Central memory CD8-positive, alpha-beta T cell (primary cell): ENCODE data around the gene LRP1B.
"Not testable (repeated sequence)": the region's sequence is repeated elsewhere in the genome, so short reads cannot be mapped to it uniquely, and the experiment has no call there.

Source experiments
- ATAC-seq: fragments of 150-1000 bp; cut with Tn5 transposase; replicated peaks from 2 replicates; pipeline ENCODE4 v1.10.0; 2022; ENCODE audit warnings: mild to moderate bottlenecking, moderate FRiP score, moderate number of reproducible peaks; ENCODE audit not compliant: poor library complexity, severe bottlenecking; ENCODE audit errors: extremely low read depth
- DNase-seq, 2 donors: peaks; one replicate each; pipeline ENCODE4 v3.0.0; 2021; ENCODE audit warnings: low spot score in 2 of 2
- H3K27ac Mint-ChIP-seq: one replicate; pipeline ENCODE4 v1.8.0; 2022; ENCODE audit warnings: low read depth, mild to moderate bottlenecking, moderate library complexity, mixed read lengths
- H3K27me3 Mint-ChIP-seq: one replicate; pipeline ENCODE4 v1.8.0; 2022; ENCODE audit warnings: mixed read lengths
- H3K36me3 Mint-ChIP-seq: one replicate; pipeline ENCODE4 v1.8.0; 2022; ENCODE audit warnings: mild to moderate bottlenecking, moderate library complexity, mixed read lengths; ENCODE audit not compliant: insufficient read depth
- H3K4me1 Mint-ChIP-seq: one replicate; pipeline ENCODE4 v1.8.0; 2022; ENCODE audit warnings: mixed read lengths
- H3K4me3 Mint-ChIP-seq: one replicate; pipeline ENCODE4 v1.8.0; 2022; ENCODE audit warnings: mild to moderate bottlenecking, moderate library complexity, mixed read lengths
- H3K9me3 Mint-ChIP-seq: one replicate; pipeline ENCODE4 v1.8.0; 2022; ENCODE audit warnings: mixed read lengths

Gene LRP1B

GRCh38 chr2:140589273-140589672 lies 1541.5 kb downstream of the LRP1B start:
- Mint-ChIP-seq H3K4me1 (no peaks in the 10 kb centered on the region), H3K9me3 (peaks cover 10% of the 10 kb centered on the region), H3K4me3 (no peak overlapping the region), H3K27me3 (no peaks in the 10 kb centered on the region), H3K27ac (no peak overlapping the region), H3K36me3 (no peaks in the 10 kb centered on the region)
- ATAC-seq (no peak), DNase-seq (no peak)

- H3K27me3 Mint-ChIP-seq: no peaks in the 10 kb centered on the region
- no peaks in the 10 kb centered on the region for H3K36me3 Mint-ChIP-seq
- DNase-seq (no peak), ATAC-seq (no peak)
- H3K4me3 Mint-ChIP-seq: no peak overlapping the region
- H3K4me1 Mint-ChIP-seq: no peaks in the 10 kb centered on the region
- peaks cover 15% of the 10 kb centered on the region for H3K9me3 Mint-ChIP-seq
- no peak overlapping the region for H3K27ac Mint-ChIP-seq
Observed at GRCh38 chr2:140586379-140586778, 1544.4 kb downstream of the LRP1B start.

- DNase-seq (no peak), ATAC-seq (no peak)
- Mint-ChIP-seq H3K27me3 (no peaks in the 10 kb centered on the region), H3K4me3 (no peak overlapping the region), H3K4me1 (no peaks in the 10 kb centered on the region), H3K27ac (no peak overlapping the region), H3K36me3 (no peaks in the 10 kb centered on the region), H3K9me3 (peaks cover 16% of the 10 kb centered on the region)
Observed at GRCh38 chr2:140585016-140585415, 1545.8 kb downstream of the LRP1B start.

- H3K27me3 Mint-ChIP-seq: no peaks in the 10 kb centered on the region
- peaks cover 16% of the 10 kb centered on the region for H3K9me3 Mint-ChIP-seq
- H3K36me3 Mint-ChIP-seq: no peaks in the 10 kb centered on the region
- H3K27ac Mint-ChIP-seq: no peak overlapping the region
- H3K4me3 Mint-ChIP-seq: no peak overlapping the region
- ATAC-seq (no peak), DNase-seq (no peak)
- H3K4me1 Mint-ChIP-seq: no peaks in the 10 kb centered on the region
Observed at GRCh38 chr2:140584471-140584870, 1546.3 kb downstream of the LRP1B start.

GRCh38 chr2:140580532-140581151 lies 1550.2 kb downstream of the LRP1B start:
- H3K9me3 Mint-ChIP-seq: peaks cover 20% of the 10 kb centered on the region
- H3K27ac Mint-ChIP-seq: no peak overlapping the region
- H3K4me1 Mint-ChIP-seq: no peaks in the 10 kb centered on the region
- ATAC-seq (no peak), DNase-seq (no peak)
- no peaks in the 10 kb centered on the region for H3K27me3 Mint-ChIP-seq
- no peak overlapping the region for H3K4me3 Mint-ChIP-seq
- no peaks in the 10 kb centered on the region for H3K36me3 Mint-ChIP-seq

GRCh38 chr2:140577453-140577852 lies 1553.4 kb downstream of the LRP1B start:
- Mint-ChIP-seq H3K9me3 (peaks cover 20% of the 10 kb centered on the region), H3K4me3 (no peak overlapping the region), H3K4me1 (no peaks in the 10 kb centered on the region), H3K27me3 (no peaks in the 10 kb centered on the region), H3K27ac (no peak overlapping the region), H3K36me3 (no peaks in the 10 kb centered on the region)
- ATAC-seq (no peak), DNase-seq (no peak)

- no peak for ATAC-seq
- Mint-ChIP-seq H3K36me3 (no peaks in the 10 kb centered on the region), H3K27me3 (no peaks in the 10 kb centered on the region), H3K4me1 (no peaks in the 10 kb centered on the region), H3K4me3 (no peak overlapping the region), H3K27ac (no peak overlapping the region), H3K9me3 (no peaks in the 10 kb centered on the region)
- DNase-seq: no peak
Observed at GRCh38 chr2:140567734-140568133, 1563.1 kb downstream of the LRP1B start.

GRCh38 chr2:140565756-140566155 lies 1565.1 kb downstream of the LRP1B start:
- DNase-seq (no peak), ATAC-seq (no peak)
- no peaks in the 10 kb centered on the region for H3K36me3 Mint-ChIP-seq
- H3K27me3 Mint-ChIP-seq: no peaks in the 10 kb centered on the region
- H3K4me1 Mint-ChIP-seq: no peaks in the 10 kb centered on the region
- H3K4me3 Mint-ChIP-seq: no peak overlapping the region
- H3K27ac Mint-ChIP-seq: no peak overlapping the region
- H3K9me3 Mint-ChIP-seq: no peaks in the 10 kb centered on the region

GRCh38 chr2:140555701-140556100 lies 1575.1 kb downstream of the LRP1B start:
- peaks cover 24% of the 10 kb centered on the region for H3K9me3 Mint-ChIP-seq
- DNase-seq (no peak), ATAC-seq (no peak)
- no peak overlapping the region for H3K4me3 Mint-ChIP-seq
- no peaks in the 10 kb centered on the region for H3K4me1 Mint-ChIP-seq
- no peak overlapping the region for H3K27ac Mint-ChIP-seq
- no peaks in the 10 kb centered on the region for H3K27me3 Mint-ChIP-seq
- H3K36me3 Mint-ChIP-seq: no peaks in the 10 kb centered on the region

GRCh38 chr2:140552634-140553033 lies 1578.2 kb downstream of the LRP1B start:
- Mint-ChIP-seq H3K4me1 (no peaks in the 10 kb centered on the region), H3K27me3 (no peaks in the 10 kb centered on the region), H3K9me3 (peaks cover 23% of the 10 kb centered on the region), H3K4me3 (no peak overlapping the region), H3K36me3 (no peaks in the 10 kb centered on the region), H3K27ac (no peak overlapping the region)
- DNase-seq (no peak), ATAC-seq (no peak)

- Mint-ChIP-seq H3K27me3 (no peaks in the 10 kb centered on the region), H3K36me3 (no peaks in the 10 kb centered on the region), H3K9me3 (peaks cover 20% of the 10 kb centered on the region)
Observed at GRCh38 chr2:140551287-140551686, 1579.5 kb downstream of the LRP1B start.

GRCh38 chr2:140550821-140551220 lies 1580.0 kb downstream of the LRP1B start:
- H3K27ac Mint-ChIP-seq: no peak overlapping the region
- no peak for ATAC-seq
- H3K9me3 Mint-ChIP-seq: peaks cover 24% of the 10 kb centered on the region
- no peak for DNase-seq
- no peaks in the 10 kb centered on the region for H3K27me3 Mint-ChIP-seq
- H3K36me3 Mint-ChIP-seq: no peaks in the 10 kb centered on the region
- H3K4me3 Mint-ChIP-seq: no peak overlapping the region
- H3K4me1 Mint-ChIP-seq: no peaks in the 10 kb centered on the region

More at GRCh38 chr2:140551287-140551686, 1579.5 kb downstream of the LRP1B start:
- no peak for ATAC-seq
- H3K27ac Mint-ChIP-seq: no peak overlapping the region
- no peaks in the 10 kb centered on the region for H3K4me1 Mint-ChIP-seq
- no peak for DNase-seq
- H3K4me3 Mint-ChIP-seq: no peak overlapping the region

- not testable (repeated sequence) for H3K36me3 Mint-ChIP-seq, H3K4me3 Mint-ChIP-seq, DNase-seq, H3K4me1 Mint-ChIP-seq, ATAC-seq, H3K27me3 Mint-ChIP-seq, H3K27ac Mint-ChIP-seq
- peaks cover 27% of the 10 kb centered on the region for H3K9me3 Mint-ChIP-seq
Observed at GRCh38 chr2:140544769-140545168, 1586.0 kb downstream of the LRP1B start.
